SKM-1 treated with dmso at 0.1 percent for 144 hours (cell line): ENCODE data around the gene PEX10.
A peak's percentile ranks its signal among the peaks of the same experiment; 100 is the strongest.

ENCODE experiments used
- DNase-seq: peaks from one replicate; lab custom pipeline; 2025; ENCODE audit not compliant: unreplicated experiment; lab: John Stamatoyannopoulos, UW

PEX10 gene

DNA sequence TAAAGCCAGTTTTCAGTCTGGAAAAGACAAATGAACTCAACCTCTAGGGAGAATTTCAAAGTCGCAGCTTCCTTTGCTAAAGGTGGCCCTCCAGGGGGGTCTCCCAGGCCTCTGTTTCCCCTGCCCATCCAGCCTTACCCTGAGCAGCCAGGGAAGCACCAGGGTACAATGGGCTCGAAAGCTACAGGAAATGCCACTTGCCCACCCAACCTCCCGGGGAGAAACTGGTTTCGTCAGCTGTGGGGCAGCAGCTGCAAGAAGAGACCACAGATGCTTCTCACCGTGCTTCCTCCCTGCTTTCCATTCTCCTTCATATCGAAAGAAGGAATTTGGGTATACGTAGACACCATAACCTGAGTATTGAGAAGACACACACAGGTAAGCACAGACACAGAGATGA lies 22.7 kb downstream of the PEX10 start:
- no peak for DNase-seq

DNA sequence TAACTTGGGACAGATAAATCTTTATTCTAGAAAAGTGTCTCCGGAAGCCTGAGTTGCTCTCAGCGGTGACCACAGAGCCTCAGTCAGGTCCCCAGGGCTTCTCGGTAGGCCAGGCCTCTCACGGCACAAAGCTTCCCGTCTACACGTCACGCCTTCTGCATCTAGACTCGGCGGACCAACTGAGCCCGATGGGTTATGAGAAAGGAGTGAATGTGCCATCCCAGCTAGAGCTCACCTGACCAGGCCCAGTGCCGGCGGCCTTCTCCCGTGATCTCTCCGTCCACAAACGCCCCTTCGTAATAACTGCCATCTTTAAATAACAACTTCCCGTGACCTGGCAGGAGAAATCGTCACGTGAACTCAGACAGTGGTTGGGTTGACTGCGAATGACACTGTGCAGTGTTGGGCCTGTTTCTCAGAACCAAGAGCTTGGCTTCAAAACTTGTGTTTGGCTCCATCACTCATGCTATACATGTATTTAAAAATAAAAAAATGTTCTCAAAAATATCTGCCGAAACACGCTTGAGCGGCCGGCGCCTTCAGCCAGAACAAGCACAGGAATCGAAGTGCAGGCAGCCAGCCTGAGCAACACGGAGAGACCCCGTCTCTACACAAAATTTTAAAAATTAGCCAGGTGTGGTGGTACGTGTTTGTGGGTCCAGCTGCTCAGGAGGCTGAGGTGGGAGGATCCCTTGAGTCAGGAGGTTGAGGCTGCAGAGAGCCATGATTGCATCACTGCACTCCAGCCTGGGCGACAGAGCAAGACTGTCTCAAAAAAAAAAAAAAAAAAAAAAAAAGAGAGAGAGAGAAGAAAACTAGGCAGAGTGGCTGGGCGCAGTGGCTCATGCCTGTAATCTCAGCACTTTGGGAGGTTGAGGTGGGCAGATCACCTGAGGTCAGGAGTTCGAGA lies 24.1 kb downstream of the PEX10 start:
- DNase-seq: no peak

DNA sequence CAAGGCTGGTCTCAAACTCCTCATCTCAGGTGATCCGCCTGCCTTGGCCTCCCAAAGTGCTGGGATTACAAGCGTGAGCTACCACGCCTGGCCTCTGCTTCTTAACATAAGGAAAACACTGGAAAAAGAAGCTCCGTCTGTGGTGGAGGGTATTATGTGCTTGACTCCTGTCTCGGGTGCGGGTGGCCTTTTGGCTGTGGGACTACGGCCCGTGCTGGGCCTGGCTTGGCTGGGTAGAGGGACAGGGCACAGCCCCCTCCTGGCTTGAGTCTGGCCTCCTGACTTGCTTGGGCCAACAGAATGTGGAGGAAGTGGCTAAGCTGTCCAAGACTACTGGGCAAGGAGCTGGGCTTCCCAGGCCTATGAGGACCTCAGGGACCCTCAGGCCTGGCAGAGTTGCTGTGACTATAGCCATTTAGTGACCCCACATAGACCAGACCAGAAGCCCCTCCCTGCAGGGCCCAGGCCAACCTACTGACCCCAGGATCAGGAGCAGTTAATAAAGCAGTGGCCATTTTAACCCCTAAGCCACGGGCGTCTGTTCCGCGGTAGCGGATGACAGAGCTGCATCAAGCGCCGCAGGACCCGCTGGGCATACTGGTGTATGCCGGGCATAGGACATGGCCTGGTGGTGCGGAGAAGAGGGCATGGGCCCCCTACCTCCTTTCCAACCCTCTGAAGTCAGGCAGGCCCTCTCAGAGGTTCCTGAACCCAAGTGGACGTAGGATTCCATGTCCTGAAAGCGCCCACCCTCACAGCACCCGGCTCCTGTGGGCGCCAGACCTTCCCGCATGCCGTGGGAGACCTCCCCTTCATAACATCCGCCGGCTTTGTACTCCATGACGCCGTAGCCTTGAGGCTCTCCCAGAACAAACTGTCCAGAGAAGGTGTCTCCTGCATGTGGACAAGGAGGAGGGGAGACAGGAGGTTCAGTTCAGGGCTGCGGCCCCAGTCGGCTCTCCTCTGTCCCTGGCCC lies 25.4 kb downstream of the PEX10 start:
- DNase-seq: no peak

DNA sequence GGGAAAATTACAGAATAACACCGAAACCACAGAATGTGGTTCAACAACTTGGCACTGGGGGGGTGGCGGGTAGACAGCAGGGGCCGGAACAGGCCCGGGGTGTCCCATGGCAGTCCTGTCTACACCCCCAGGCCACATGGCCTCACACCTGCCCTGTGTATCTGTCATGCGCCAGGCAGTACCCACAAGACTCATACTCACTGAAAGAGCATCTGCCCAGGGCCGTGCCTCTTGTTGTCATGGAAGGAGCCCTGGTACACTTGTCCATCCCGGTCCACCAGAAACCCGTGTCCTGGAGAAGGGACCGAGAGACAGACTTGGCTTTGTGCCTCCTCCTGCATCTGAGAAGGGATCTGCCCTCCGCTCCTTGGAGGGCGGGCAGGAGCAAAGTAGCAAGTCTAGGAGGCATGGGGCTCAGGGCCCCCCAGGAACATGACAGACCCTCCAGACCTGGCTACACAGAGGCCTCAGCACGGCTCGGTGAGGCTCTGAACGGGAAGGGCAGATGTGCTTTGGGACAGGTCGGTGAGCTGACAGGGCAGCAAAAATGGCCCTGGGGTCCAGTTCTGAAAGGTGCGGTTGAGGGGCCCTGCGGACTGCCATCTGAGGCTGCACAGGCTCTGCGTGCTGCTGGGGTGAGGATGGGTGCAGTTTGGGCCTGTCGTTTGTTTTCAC lies 26.6 kb downstream of the PEX10 start:
- no peak for DNase-seq

DNA sequence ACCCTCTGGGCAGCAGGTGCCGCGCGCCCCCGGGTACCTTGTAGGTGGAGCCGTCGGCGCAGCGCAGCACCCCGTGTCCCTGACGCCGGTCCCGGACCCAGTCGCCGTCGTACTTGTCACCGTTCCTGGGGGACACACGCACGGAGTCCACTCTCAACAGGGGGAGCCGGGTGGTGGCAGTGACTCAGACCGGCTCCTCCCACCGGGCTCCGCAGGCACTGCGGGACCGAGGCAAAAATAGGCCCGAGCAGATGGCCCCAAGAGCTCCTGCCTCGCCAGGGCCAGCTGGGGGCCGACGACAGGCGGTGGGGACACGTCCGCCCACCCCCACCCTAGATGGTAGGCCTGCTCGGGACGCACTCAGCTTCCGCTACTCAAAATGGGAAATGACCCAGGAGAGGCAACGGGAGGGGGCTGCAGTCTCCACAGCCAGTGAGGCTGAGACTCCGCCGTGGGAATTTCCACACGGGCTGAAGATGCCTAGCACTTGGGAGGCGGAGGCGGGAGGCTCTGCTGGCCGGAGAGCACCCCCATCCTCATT lies 27.4 kb downstream of the PEX10 start:
- no peak for DNase-seq

DNA sequence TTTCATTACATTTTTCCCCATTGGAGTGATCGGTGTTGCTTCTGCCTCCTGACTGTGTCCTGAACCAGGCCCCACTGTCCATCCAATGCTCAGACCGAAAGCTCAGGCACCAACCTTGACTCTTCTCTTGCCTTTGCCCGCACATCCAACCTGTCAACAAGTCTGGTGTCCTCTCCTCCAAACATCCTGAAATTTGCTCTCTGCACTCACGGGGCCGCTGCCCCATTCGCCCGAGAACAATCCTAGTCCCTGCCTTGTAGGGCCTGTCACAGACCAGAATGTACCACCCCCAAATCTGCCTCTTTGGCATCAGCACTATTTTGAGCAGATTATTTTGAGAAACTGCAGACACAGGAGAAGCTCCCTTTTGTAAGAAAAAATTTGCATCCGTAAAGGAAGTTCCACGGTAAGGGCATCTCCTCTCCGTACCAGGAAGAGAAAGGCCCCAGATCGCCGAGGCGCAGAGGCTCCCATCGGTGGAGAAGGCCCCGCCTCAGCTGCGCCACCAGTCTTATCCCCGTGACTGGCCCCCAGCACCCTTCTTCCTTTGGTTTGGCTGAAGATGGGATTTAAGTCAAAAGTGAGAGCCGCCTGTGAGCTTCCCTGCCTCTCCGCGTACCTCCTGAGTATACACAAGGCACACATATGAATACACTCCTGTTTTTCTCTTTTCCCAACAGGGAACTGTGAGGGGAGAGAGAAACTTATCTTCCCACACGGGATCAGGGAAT lies 28.1 kb downstream of the PEX10 start:
- DNase-seq: no peak

DNA sequence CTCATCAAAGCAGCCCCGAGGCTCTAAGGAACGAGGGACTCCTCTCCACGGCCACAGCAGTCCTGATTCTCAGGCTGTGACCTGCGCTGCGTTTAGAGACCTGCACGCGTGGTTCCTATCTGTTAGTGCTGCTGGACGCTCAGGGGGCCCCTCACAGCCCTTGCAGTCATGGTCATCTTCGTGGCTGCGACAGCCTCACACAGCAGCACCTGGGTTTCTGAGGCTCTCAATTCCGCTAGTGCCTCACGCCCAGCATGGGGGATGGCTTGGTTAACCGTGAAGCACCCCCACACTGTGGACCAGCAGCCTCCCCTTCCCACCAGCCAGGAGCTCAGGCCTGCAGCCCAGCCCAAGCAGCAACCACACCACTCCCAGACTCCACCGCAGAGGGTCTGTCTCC lies 28.8 kb downstream of the PEX10 start:
- DNase-seq: no peak

DNA sequence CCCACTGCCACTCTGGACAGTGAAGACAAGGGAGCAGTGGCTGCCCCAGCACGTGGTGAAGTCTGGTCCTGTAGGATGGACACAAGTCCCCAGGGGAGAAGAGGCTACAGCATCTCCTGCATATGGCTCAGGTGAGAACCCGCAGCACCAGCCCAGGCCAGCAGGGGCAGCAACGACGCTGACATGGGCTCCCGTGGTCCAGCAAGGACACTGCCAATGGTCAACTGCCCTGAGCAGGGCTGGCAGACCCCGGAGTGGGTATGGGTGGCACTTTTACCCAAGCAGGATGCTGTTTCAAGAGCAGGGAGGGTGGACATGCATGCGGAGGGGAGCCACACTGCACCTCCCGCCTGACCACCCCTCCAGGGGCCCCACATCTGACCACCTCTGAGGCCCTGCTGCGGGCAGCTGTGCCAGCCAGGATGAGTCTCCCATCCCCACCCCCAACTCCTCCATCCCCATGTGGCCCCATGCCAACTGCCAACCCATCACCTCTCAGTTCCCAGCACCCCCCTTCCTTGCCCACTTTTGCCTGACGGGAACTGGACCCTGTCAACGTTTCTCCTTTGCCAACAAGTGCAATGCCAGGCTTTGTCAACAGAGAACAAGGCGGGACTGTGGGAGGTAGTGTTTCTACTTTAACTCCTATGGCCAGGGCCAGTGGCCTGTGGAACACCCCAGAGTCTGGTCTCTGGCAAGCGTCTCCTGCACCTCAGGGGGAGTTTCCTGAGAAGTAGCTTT lies 29.6 kb downstream of the PEX10 start:
- DNase-seq: no peak

DNA sequence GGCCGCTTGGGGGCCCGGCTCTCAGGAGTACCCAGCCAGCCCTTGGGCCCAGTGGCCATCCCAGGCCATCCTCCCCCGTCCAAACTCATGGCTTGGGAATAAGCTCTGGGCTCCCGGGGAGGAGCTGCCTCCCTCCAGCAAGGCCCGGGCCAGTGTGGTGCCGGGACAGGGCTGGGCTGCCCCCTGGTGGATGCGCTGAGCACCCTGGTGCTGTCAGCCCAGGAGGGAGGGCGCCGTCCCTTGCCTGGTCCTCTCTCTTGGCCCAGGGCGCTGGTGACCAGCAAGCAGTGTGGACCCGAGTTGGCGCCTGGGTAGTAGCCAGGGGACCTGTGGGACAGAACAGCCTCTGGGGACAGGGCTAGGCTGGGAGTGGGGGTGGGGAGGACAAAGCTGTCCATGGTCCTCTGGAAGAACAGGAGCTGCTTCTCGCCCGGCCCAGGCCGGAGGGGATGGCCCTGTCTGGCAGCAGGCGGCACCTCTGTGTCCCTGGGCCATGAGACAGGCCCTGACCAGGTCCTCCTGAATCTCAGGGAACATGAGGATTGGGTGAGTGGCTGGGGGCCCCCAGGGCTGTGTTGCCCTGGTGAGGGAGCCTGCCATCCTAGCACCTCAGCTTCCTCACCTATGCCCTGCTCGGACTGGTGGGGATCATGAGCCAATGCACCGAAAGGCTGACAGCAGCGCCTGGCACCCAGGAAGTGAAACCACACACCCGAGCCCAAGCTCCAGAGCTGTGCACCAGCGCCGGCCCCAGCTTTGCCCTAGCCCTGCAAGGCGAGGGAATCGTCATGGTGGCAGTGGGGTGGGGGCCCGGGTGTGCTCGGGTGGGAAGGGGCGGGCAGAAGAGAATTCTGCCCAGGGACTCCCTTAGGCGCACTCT lies 30.4 kb downstream of the PEX10 start:
- peak; percentile 45 for DNase-seq

DNA sequence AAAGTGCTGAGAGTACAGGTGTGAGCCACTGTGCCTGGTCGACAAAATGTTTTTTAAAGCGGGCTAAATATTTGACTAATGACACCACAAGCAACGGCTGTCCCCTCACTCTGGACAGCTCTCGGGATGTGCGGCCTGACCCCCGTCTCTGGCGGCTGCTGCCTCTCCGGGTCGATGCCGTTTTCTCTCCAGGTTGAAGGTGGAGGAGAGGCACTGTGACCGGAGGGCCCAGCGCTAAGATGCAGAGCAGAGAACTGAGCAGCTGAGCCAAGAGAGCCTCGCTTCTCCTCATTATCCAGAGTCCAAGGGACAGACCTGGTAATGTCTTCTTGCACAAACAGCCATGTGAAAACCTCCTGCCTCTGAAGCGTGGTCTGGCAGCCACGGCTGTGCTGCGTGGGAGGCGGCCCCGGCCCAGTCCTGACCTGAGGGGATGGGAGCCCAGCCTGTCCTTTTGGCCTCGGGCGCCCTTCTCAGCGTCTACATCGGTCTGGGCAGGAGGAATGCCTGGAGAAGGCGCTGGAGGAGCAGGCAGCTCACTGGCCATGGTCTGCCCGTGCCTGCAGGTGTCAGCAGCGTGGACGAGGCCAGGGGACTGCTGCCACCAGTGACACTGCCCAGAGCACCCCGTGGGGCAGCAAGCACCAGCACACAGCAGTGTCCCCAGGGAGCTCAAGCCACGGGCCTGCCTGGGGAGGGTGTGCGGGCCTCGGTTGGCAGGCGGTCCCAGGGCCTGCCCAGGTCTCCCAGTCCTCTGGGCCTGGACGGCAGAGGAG lies 31.4 kb downstream of the PEX10 start:
- DNase-seq: no peak

DNA sequence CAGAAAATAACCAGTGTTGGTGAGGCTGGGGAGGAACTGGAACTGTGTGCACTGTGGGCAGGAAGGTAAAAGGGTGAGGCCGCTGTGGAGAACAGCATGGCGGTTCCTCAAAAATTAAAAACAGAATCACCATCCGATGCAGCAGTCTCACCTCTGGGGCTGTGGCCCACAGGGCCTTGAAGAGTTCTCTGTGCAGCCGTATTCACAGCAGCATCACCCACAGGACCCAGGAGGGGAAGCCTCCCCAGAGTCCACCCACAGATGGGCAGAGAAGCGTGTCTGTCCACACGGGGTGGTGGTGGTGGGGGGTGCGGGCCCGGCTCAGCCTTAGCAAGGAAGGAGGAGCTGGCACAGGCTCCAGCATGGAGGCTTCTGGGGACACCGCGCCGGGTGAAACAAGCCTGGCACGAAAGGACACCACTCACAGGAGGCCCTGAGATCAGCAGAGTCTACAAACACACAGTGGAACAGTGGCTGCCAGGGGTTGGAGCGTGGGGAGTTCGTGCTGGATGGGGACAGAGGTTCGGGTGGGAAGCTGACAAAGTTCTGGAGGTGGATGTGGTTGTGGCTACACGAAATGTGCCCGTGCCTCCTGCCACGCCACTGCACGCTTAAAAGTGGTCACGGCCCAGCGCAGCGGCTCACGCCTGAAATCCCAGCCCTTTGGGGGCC lies 32.5 kb downstream of the PEX10 start:
- DNase-seq: no peak

DNA sequence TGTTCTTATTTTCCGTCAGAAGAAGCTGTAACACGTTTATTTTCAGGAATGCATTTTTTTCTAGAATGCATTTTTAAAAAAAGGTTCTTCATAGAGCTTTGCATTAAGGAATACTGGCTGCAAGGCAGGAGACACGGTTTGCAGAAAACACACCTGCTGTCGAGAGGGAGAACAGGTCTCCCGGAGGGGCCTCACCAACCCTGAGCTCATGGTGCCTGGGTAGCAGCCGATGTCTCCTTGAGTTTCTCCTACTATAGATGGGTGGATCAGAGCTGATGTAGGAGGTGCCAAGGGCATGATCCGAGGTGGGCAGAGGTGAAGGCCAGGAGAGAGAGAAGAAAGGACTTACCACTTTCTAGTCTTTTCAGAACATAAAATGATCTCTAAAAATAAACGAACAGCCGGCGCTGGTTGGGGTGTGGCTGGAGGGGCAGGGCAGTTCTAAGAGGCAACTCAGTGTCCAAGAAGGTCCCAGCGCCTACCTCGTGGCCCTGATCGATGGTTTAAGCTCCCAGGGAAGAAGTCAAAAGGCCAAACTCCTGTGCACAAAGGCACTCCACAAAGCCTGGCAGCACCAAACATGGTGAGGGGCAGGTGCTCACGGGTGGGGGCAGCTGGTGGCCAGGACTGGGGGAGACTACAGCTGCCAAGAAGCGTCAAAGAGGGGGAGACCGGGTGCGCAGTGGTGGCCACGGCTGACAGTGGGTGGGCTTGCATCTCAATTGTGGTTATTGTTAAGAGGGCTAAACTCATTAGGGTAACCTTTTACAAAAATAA lies 33.2 kb downstream of the PEX10 start:
- no peak for DNase-seq

DNA sequence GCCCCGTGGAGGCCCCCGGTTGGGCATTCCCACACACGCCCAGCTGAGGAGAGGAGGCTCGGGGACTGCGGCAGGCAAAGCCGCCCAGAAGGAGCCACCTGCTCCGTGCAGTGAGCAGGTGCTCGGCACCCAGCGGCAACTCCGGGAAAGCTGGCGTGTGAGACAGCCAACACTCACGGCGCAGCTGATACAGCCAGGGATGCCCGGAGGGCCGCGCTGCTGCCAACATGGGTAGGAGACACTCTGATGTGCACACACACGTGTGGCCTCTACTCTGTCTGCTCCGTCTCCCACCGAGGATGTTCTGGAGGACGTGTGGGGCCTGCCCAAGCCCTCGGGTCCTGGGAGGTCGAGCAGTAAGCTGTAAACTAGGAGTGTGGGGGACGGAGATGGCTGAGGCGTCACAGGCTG lies 33.9 kb downstream of the PEX10 start:
- no peak for DNase-seq

DNA sequence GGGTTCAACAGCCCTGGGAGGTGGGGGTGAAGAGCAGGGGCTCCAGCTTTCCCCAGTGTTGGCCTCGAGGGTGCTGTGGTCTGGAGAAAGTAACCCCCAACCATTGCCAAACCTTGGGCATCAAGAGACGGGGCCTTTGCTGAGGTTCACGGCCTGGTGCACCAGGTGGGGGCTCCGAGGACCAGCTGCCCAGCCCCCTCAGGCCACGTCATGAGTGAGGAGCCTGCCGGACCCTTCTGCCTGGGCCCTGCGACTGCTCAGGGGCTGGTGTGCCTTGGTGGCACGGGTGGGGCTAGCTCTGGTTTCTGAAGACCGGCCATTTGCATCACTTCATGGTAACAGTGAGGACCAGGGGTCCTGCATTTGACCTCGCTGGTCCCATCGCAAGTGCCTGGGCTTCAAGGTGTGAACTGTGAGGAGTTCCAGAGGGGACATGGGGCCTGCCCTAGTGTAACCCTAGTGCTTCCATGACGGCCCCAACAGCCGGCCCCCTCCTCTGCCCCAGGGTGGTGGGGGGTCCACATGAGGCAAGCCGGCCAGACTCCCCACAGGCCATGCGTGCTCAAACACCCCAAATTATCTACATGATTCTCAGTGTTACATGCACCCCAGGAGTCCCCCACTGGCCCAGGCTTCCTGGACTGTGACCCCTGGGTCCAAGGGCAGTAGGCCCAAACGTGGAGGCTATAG lies 34.5 kb downstream of the PEX10 start:
- no peak for DNase-seq

DNA sequence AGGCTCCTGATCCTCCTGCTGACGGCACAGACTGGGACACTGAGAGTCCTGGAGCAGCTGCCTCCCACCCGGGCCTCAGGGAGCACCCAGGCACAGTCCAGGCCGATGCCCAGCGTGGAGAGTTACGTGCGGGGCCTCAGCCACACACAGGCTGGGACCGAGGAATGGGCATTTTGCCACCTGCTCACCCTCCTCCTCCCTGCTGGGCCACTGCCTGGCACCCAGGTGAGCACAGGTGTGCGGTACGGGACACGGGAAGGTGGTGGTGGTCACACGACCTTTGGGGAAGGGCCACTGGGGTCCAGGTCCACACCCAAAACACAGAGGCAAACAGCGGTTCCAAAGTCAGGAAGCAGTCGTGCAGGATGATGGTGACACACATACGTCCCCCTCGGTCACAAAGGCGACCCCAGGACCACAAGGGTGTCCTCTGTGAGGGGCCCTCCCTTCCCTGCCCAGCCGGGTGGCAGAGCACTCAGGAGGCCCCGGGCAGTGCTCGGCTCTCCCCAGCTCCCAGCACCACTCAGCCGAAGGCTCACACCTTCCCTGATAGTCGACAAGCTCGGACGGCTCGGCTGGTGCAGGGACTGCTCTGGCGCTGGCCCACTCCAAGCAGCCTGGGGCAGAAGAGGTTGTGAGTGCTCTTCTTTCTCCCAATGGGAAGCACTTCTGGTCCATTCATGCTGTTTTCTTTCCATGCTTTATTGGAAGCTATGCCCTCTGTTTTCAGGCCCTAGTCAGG lies 35.3 kb downstream of the PEX10 start:
- DNase-seq: no peak
